Cardiac fibroblast (primary cell): Measurements from ENCODE around the gene RASA3.

Experiments used
- DNase-seq, 2 donors: peaks; one replicate each; pipeline versions ENCODE4 v3.0.0 to v3.0.0-alpha.2; 2010; ENCODE audit warnings: low read depth in 2 of 2
- H3K4me3 ChIP-seq, 2 donors: replicated peaks in 1 of 2; 1 replicate in 1 of 2; 2 replicates in 1 of 2; pipeline ENCODE4 v1.5.1; 2011; ENCODE audit warnings: low read depth in 2 of 2, low read length in 2 of 2, mild to moderate bottlenecking in 2 of 2, moderate library complexity in 1 of 2
- TF ChIP-seq, protein P1 (sequence below): IDR thresholded peaks from one replicate; pipeline ENCODE4 v1.5.1; 2011; ENCODE audit warnings: low read depth, mild to moderate bottlenecking, low read length, inconsistent platforms

RASA3 gene

GRCh38 chr13:114092468-114092867, 40.0 kb downstream of the RASA3 start:
- DNase-seq: no peak
- TF ChIP-seq, protein P1, sequence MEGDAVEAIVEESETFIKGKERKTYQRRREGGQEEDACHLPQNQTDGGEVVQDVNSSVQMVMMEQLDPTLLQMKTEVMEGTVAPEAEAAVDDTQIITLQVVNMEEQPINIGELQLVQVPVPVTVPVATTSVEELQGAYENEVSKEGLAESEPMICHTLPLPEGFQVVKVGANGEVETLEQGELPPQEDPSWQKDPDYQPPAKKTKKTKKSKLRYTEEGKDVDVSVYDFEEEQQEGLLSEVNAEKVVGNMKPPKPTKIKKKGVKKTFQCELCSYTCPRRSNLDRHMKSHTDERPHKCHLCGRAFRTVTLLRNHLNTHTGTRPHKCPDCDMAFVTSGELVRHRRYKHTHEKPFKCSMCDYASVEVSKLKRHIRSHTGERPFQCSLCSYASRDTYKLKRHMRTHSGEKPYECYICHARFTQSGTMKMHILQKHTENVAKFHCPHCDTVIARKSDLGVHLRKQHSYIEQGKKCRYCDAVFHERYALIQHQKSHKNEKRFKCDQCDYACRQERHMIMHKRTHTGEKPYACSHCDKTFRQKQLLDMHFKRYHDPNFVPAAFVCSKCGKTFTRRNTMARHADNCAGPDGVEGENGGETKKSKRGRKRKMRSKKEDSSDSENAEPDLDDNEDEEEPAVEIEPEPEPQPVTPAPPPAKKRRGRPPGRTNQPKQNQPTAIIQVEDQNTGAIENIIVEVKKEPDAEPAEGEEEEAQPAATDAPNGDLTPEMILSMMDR: no peak
- no peak overlapping the region for H3K4me3 ChIP-seq

DNA sequence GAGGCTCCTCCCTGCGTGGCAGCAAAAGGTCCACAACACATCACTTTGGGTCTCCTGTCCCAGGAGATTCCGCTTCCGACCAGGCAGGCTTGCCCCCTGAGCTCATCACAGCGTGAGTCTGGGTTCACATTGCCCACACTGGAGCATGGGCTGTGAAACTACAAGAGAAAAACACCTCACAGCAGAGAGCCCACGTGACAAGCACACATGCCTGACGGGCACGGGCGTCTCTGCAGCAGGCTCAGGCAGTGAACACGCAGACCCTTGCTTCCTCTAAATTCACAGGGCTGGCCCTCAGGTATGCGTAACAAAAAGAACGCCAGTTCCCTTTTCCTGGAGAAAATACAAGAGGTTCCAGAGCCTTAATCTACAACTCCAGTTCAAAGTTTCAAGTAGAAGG, 41.9 kb downstream of the RASA3 start:
- DNase-seq: no peak
- no peak overlapping the region for H3K4me3 ChIP-seq
- TF ChIP-seq, protein P1: no peak

GRCh38 chr13:114089751-114090400, 42.5 kb downstream of the RASA3 start:
- TF ChIP-seq, protein P1: no peak
- no peak for DNase-seq
- no peak overlapping the region for H3K4me3 ChIP-seq

GRCh38 chr13:114089341-114089740, 43.1 kb downstream of the RASA3 start:
- no peak for DNase-seq
- TF ChIP-seq, protein P1: no peak
- no peak overlapping the region for H3K4me3 ChIP-seq

DNA sequence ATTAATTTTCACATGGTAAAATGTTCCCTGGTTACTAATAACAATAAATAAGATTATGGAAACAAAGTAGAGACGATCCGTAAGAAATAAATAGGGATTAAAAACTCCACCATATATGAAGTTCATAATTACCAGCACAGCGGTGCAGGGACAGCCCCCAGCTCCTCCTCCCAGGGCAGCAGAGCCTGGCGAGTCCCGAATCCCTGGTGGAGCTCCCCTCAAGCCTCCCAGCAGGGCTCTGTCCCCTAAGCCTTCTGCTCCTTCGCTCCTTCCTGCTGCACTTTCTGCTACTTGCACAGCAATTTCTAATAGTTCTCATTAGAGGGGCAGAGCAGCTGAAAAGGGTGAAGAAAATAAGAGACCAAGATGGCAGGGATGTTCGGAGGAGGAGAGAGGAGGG, 43.6 kb downstream of the RASA3 start:
- no peak overlapping the region for H3K4me3 ChIP-seq
- TF ChIP-seq, protein P1: no peak
- no peak for DNase-seq

GRCh38 chr13:114088234-114088633, 44.2 kb downstream of the RASA3 start:
- DNase-seq: no peak

GRCh38 chr13:114087430-114087829, 45.0 kb downstream of the RASA3 start:
- no peak for DNase-seq
- TF ChIP-seq, protein P1: no peak
- H3K4me3 ChIP-seq: no peak overlapping the region

More at GRCh38 chr13:114088234-114088633, 44.2 kb downstream of the RASA3 start:
- TF ChIP-seq, protein P1: no peak
- H3K4me3 ChIP-seq: no peak overlapping the region
